Mesenchymal stem cell (in vitro differentiated cells and primary cell): ENCODE data around the gene NPAS3.
A peak's percentile ranks its signal among the peaks of the same experiment; 100 is the strongest.

Experiments used
- DNase-seq: peaks from one replicate; pipeline ENCODE4 v3.0.0-alpha.2; 2013
- H2AFZ ChIP-seq: one replicate; pipeline ENCODE4 v1.6.1; 2013; ENCODE audit warnings: low read depth, mild to moderate bottlenecking, control low read depth, inconsistent platforms, low read length, moderate library complexity
- H2AK5ac ChIP-seq: 2 replicates; pipeline ENCODE4 v1.6.1; 2013; ENCODE audit warnings: low read length, moderate library complexity, mild to moderate bottlenecking, inconsistent platforms; ENCODE audit not compliant: severe bottlenecking
- H2BK120ac ChIP-seq: one replicate; pipeline ENCODE4 v1.6.1; 2013; ENCODE audit warnings: low read depth, mild to moderate bottlenecking, inconsistent platforms, low read length, moderate library complexity
- H2BK12ac ChIP-seq, 2 experiments: one replicate each; pipeline ENCODE4 v1.6.1; 2013; ENCODE audit warnings: inconsistent platforms in 2 of 2, low read length in 2 of 2, mild to moderate bottlenecking in 2 of 2, moderate library complexity in 2 of 2, control low read depth in 1 of 2
- H2BK15ac ChIP-seq: one replicate; pipeline ENCODE4 v1.6.1; 2013; ENCODE audit warnings: mild to moderate bottlenecking, low read depth, inconsistent platforms; ENCODE audit not compliant: poor library complexity, severe bottlenecking
- H2BK5ac ChIP-seq: 2 replicates; pipeline ENCODE4 v1.6.1; 2013; ENCODE audit warnings: low read depth, mild to moderate bottlenecking, low read length, control low read depth, inconsistent platforms; ENCODE audit not compliant: poor library complexity, severe bottlenecking
- H3K14ac ChIP-seq, 2 experiments: one replicate each; pipeline ENCODE4 v1.6.1; 2013; ENCODE audit warnings: inconsistent platforms in 2 of 2, low read length in 2 of 2, control low read depth in 1 of 2, mild to moderate bottlenecking in 1 of 2, moderate library complexity in 1 of 2
- H3K18ac ChIP-seq, 2 experiments: one replicate each; pipeline ENCODE4 v1.6.1; 2013; ENCODE audit warnings: inconsistent platforms in 2 of 2, low read length in 2 of 2, control low read depth in 1 of 2, low read depth in 1 of 2, mild to moderate bottlenecking in 1 of 2
- H3K23ac ChIP-seq, 2 experiments: one replicate each; pipeline ENCODE4 v1.6.1; 2013; ENCODE audit warnings: inconsistent platforms in 2 of 2, low read length in 2 of 2, mild to moderate bottlenecking in 2 of 2, moderate library complexity in 2 of 2, control low read depth in 1 of 2
- H3K27ac ChIP-seq: 2 replicates; pipeline ENCODE4 v1.5.1; 2013; ENCODE audit warnings: mild to moderate bottlenecking, moderate library complexity, low read length, control low read depth, inconsistent platforms; ENCODE audit not compliant: poor library complexity, severe bottlenecking
- H3K27me3 ChIP-seq, 2 experiments: 2 replicates each; pipeline versions ENCODE4 v1.6.1 to v1.7.0; 2013; ENCODE audit warnings: low read length in 2 of 2, mild to moderate bottlenecking in 2 of 2, moderate library complexity in 2 of 2, control low read depth in 1 of 2, inconsistent platforms in 1 of 2; ENCODE audit not compliant: control insufficient read depth in 1 of 2, insufficient read depth in 1 of 2
- H3K36me3 ChIP-seq, 2 experiments: 2 replicates each; pipeline versions ENCODE4 v1.6.1 to v1.7.0; 2013; ENCODE audit warnings: low read length in 2 of 2, control low read depth in 1 of 2, inconsistent platforms in 1 of 2, low read depth in 1 of 2, mild to moderate bottlenecking in 1 of 2; ENCODE audit not compliant: insufficient read depth in 2 of 2, control insufficient read depth in 1 of 2
- H3K4ac ChIP-seq, 2 experiments: one replicate each; pipeline ENCODE4 v1.6.1; 2013; ENCODE audit warnings: inconsistent platforms in 2 of 2, low read length in 2 of 2, mild to moderate bottlenecking in 2 of 2, moderate library complexity in 2 of 2, control low read depth in 1 of 2, low read depth in 1 of 2
- H3K4me1 ChIP-seq: 2 replicates; pipeline ENCODE4 v1.6.1; 2013; ENCODE audit warnings: low read depth, low read length, control low read depth; ENCODE audit not compliant: control insufficient read depth, insufficient read depth
- H3K4me2 ChIP-seq: 2 replicates; pipeline ENCODE4 v1.6.1; 2013; ENCODE audit warnings: low read length, mild to moderate bottlenecking, inconsistent platforms; ENCODE audit not compliant: poor library complexity, severe bottlenecking
- H3K4me3 ChIP-seq, 2 experiments: 2 replicates each; pipeline versions ENCODE4 v1.5.1 to v1.7.0; 2013; ENCODE audit warnings: low read length in 2 of 2, mild to moderate bottlenecking in 2 of 2, control low read depth in 1 of 2, low read depth in 1 of 2; ENCODE audit not compliant: insufficient read depth in 1 of 2
- H3K79me1 ChIP-seq: replicated peaks from 2 replicates; pipeline ENCODE4 v1.6.1; 2013; ENCODE audit warnings: mild to moderate bottlenecking, control low read depth, low read length, inconsistent platforms; ENCODE audit not compliant: poor library complexity, severe bottlenecking
- H3K9ac ChIP-seq: 2 replicates; pipeline ENCODE4 v1.7.0; 2013; ENCODE audit warnings: mild to moderate bottlenecking, low read length, moderate library complexity
- H3K9me3 ChIP-seq: 2 replicates; pipeline ENCODE4 v1.7.0; 2013; ENCODE audit warnings: mild to moderate bottlenecking, low read length; ENCODE audit not compliant: control insufficient read depth
- H4K8ac ChIP-seq: one replicate; pipeline ENCODE4 v1.6.1; 2013; ENCODE audit warnings: inconsistent platforms, mild to moderate bottlenecking, low read length, moderate library complexity
- H4K91ac ChIP-seq: one replicate; pipeline ENCODE4 v1.6.1; 2013; ENCODE audit warnings: mild to moderate bottlenecking, low read length, inconsistent platforms
- WGBS: methylation state at CpG from one replicate; pipeline ENCODE4 v1.1.7; 2013; ENCODE audit warnings: mixed read lengths; 5-methylcytosine and 5-hydroxymethylcytosine counted together

Gene NPAS3

GRCh38 chr14:33510991-33511390 lies 572.3 kb downstream of the NPAS3 start:
- 79% methylated on average over 3 of the region's 3 CpGs for WGBS
- Histone ChIP-seq H2BK120ac (no peak overlapping the region), H2BK15ac (no peak overlapping the region), H3K9ac (no peak overlapping the region), H3K23ac (no peak overlapping the region), H3K27me3 (no peaks in the 10 kb centered on the region), H3K18ac (no peak overlapping the region), H3K9me3 (no peaks in the 10 kb centered on the region), H3K36me3 (no peaks in the 10 kb centered on the region), H3K4me2 (no peak overlapping the region), H4K91ac (no peak overlapping the region), H3K4me3 (no peak overlapping the region), H3K4ac (no peak overlapping the region), H4K8ac (no peak overlapping the region), H3K27ac (no peak overlapping the region), H2AFZ (no peak overlapping the region), H2BK12ac (no peak overlapping the region), H2BK5ac (no peak overlapping the region), H2AK5ac (no peak overlapping the region), H3K4me1 (no peaks in the 10 kb centered on the region), H3K14ac (no peak overlapping the region), H3K79me1 (no peaks in the 10 kb centered on the region)
- DNase-seq, result no peak

GRCh38 chr14:33511851-33512640 lies 573.4 kb downstream of the NPAS3 start:
- H3K79me1 ChIP-seq, result no peaks in the 10 kb centered on the region
- no peak overlapping the region for H3K4me2 ChIP-seq
- DNase-seq, result peak; percentile 58
- no peak overlapping the region for H2AK5ac ChIP-seq
- no peak overlapping the region for H3K27ac ChIP-seq
- no peak overlapping the region for H4K91ac ChIP-seq
- H2BK120ac ChIP-seq, result no peak overlapping the region
- no peak overlapping the region for H4K8ac ChIP-seq
- no peak overlapping the region for H2BK15ac ChIP-seq
- H3K14ac ChIP-seq, result no peak overlapping the region
- WGBS, result 68% methylated on average over 2 of the region's 4 CpGs
- no peaks in the 10 kb centered on the region for H3K9me3 ChIP-seq
- no peaks in the 10 kb centered on the region for H3K36me3 ChIP-seq
- no peak overlapping the region for H3K4ac ChIP-seq
- no peaks in the 10 kb centered on the region for H3K4me1 ChIP-seq
- peaks cover 0 to 3% of the 10 kb centered on the region in 2 experiments for H3K27me3 ChIP-seq
- H3K18ac ChIP-seq, result no peak overlapping the region
- no peak overlapping the region for H2BK5ac ChIP-seq
- H2BK12ac ChIP-seq, result no peak overlapping the region
- no peak overlapping the region for H3K23ac ChIP-seq
- peak overlapping the region; percentile 10 for H3K9ac ChIP-seq
- H3K4me3 ChIP-seq, result no peak overlapping the region
- H2AFZ ChIP-seq, result no peak overlapping the region

- Histone ChIP-seq H3K27ac (no peak overlapping the region), H3K4me3 (no peak overlapping the region), H4K8ac (no peak overlapping the region), H2BK12ac (no peak overlapping the region), H3K9me3 (no peaks in the 10 kb centered on the region), H3K4ac (no peak overlapping the region), H2BK15ac (no peak overlapping the region), H3K14ac (no peak overlapping the region), H3K4me1 (no peaks in the 10 kb centered on the region), H4K91ac (no peak overlapping the region), H2AK5ac (no peak overlapping the region), H2BK5ac (no peak overlapping the region), H3K18ac (no peak overlapping the region), H3K23ac (no peak overlapping the region), H3K27me3 (peaks cover 0 to 3% of the 10 kb centered on the region in 2 experiments), H2AFZ (no peak overlapping the region), H3K36me3 (no peaks in the 10 kb centered on the region), H3K9ac (no peak overlapping the region), H2BK120ac (no peak overlapping the region), H3K79me1 (no peaks in the 10 kb centered on the region), H3K4me2 (no peak overlapping the region)
- DNase-seq, result no peak
- WGBS, result 82% methylated on average over 4 of the region's 5 CpGs
These were observed 576.8 kb downstream of the NPAS3 start for GRCh38 chr14:33515441-33515840.

DNA sequence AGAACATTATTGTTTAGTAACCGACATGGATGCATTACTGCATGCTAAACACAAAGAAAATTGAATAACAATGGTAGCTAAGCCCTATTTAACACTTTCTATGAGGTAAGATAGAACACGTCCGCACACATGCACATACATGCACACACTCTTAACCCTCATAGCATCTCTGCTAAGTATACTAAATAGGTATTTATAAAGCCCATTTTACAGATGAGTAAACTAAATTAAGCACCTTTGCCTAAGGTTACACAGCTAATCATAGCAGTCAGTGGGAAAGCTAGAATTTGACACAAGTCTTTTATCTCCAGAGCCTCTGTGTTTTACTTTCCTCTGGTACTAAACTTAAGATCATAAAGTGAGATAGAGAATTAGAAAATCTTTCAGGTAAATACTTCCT lies 577.2 kb downstream of the NPAS3 start:
- no peak overlapping the region for H3K4me2 ChIP-seq
- no peak overlapping the region for H2AK5ac ChIP-seq
- H2BK12ac ChIP-seq, result no peak overlapping the region
- no peak overlapping the region for H4K8ac ChIP-seq
- H2AFZ ChIP-seq, result no peak overlapping the region
- H3K27me3 ChIP-seq, result peaks cover 0 to 3% of the 10 kb centered on the region in 2 experiments
- no peaks in the 10 kb centered on the region for H3K79me1 ChIP-seq
- H4K91ac ChIP-seq, result no peak overlapping the region
- no peak overlapping the region for H3K9ac ChIP-seq
- no peak overlapping the region for H2BK5ac ChIP-seq
- H3K36me3 ChIP-seq, result no peaks in the 10 kb centered on the region
- no peak overlapping the region for H3K27ac ChIP-seq
- H2BK15ac ChIP-seq, result no peak overlapping the region
- 100% methylated on average over 1 of the region's 3 CpGs for WGBS
- H3K9me3 ChIP-seq, result no peaks in the 10 kb centered on the region
- no peaks in the 10 kb centered on the region for H3K4me1 ChIP-seq
- no peak overlapping the region for H3K18ac ChIP-seq
- no peak overlapping the region for H3K14ac ChIP-seq
- H3K23ac ChIP-seq, result no peak overlapping the region
- no peak overlapping the region for H2BK120ac ChIP-seq
- no peak for DNase-seq
- H3K4ac ChIP-seq, result no peak overlapping the region
- H3K4me3 ChIP-seq, result no peak overlapping the region
